Liver (tissue), 9 donors: ENCODE measurements around the gene ERC2. TPM values are rescaled to one million over a fixed set of nuclear protein-coding genes. Genes with fewer than 3 reads are reported as not detected.

Experiments used
- DNase-seq: peaks from one replicate; pipeline ENCODE4 v3.0.0-alpha.2; 2017; ENCODE audit warnings: low spot score
- H3K27ac ChIP-seq, 2 donors: one replicate each; pipeline ENCODE4 v1.7.0; 2013; ENCODE audit warnings: inconsistent platforms in 2 of 2, low read length in 2 of 2, control low read depth in 1 of 2, low read depth in 1 of 2, mild to moderate bottlenecking in 1 of 2
- H3K27me3 ChIP-seq, 4 donors: one replicate each; pipeline versions ENCODE4 v1.6.1 to v1.7.0; 2013; ENCODE audit warnings: low read length in 3 of 4, inconsistent platforms in 1 of 4, mild to moderate bottlenecking in 1 of 4, moderate library complexity in 1 of 4; ENCODE audit not compliant: control insufficient read depth in 4 of 4, insufficient read depth in 4 of 4
- H3K36me3 ChIP-seq, 4 donors: one replicate each; pipeline versions ENCODE4 v1.6.1 to v1.7.0; 2013; ENCODE audit warnings: low read length in 3 of 4, mild to moderate bottlenecking in 3 of 4, low read depth in 1 of 4, moderate library complexity in 1 of 4; ENCODE audit not compliant: control insufficient read depth in 4 of 4, insufficient read depth in 3 of 4
- H3K4me1 ChIP-seq, 4 donors: one replicate each; pipeline versions ENCODE4 v1.6.1 to v1.7.0; 2013; ENCODE audit warnings: low read length in 3 of 4, mild to moderate bottlenecking in 3 of 4, moderate library complexity in 1 of 4; ENCODE audit not compliant: control insufficient read depth in 4 of 4, insufficient read depth in 4 of 4
- H3K4me3 ChIP-seq, 3 donors: one replicate each; pipeline versions ENCODE4 v1.6.1 to v1.7.0; 2013; ENCODE audit warnings: low read length in 3 of 3, control low read depth in 1 of 3, low read depth in 1 of 3, mild to moderate bottlenecking in 1 of 3
- H3K9ac ChIP-seq, 2 donors: one replicate each; pipeline ENCODE4 v1.7.0; 2013; ENCODE audit warnings: low read length in 2 of 2, mild to moderate bottlenecking in 2 of 2, moderate library complexity in 2 of 2, control low read depth in 1 of 2, low read depth in 1 of 2
- H3K9me3 ChIP-seq, 4 donors: one replicate each; pipeline versions ENCODE4 v1.6.1 to v1.7.0; 2013; ENCODE audit warnings: low read length in 3 of 4; ENCODE audit not compliant: control insufficient read depth in 4 of 4
- ATF3 ChIP-seq: IDR thresholded peaks from 2 replicates; pipeline ENCODE4 v1.6.1; 2016; ENCODE audit warnings: antibody characterized with exemption
- CTCF ChIP-seq: fragments of 150-350 bp; IDR thresholded peaks from 2 replicates; pipeline ENCODE4 v1.5.1; 2017; ENCODE audit warnings: improper control_type of control experiment, low read depth, low read length; ENCODE audit not compliant: missing input control
- FOXA1 ChIP-seq: IDR thresholded peaks from 2 replicates; pipeline ENCODE4 v1.6.1; 2016; ENCODE audit warnings: antibody characterized with exemption
- FOXA2 ChIP-seq: IDR thresholded peaks from 2 replicates; pipeline ENCODE4 v1.6.1; 2016; ENCODE audit warnings: antibody characterized with exemption
- GABPA ChIP-seq, 2 donors: IDR thresholded peaks in 1 of 2; conservative IDR thresholded peaks in 1 of 2; 2 replicates each; pipeline ENCODE4 v1.6.1; 2016; ENCODE audit warnings: antibody characterized with exemption in 2 of 2, mild to moderate bottlenecking in 1 of 2, moderate library complexity in 1 of 2
- HNF4A ChIP-seq, 2 donors: conservative IDR thresholded peaks; 2 replicates each; pipeline ENCODE4 v1.6.1; 2016; ENCODE audit warnings: antibody characterized with exemption in 2 of 2, mild to moderate bottlenecking in 2 of 2
- HNF4G ChIP-seq: IDR thresholded peaks from 2 replicates; pipeline ENCODE4 v1.6.1; 2016; ENCODE audit warnings: antibody characterized with exemption
- MAX ChIP-seq: IDR thresholded peaks from 2 replicates; pipeline ENCODE4 v1.6.1; 2016; ENCODE audit warnings: antibody characterized with exemption
- NR2F2 ChIP-seq: IDR thresholded peaks from 2 replicates; pipeline ENCODE4 v1.6.1; 2016; ENCODE audit warnings: antibody characterized with exemption
- RAD21 ChIP-seq, 2 donors: IDR thresholded peaks; 2 replicates each; pipeline ENCODE4 v1.6.1; 2016; ENCODE audit warnings: antibody characterized with exemption in 2 of 2, mild to moderate bottlenecking in 2 of 2
- REST ChIP-seq: IDR thresholded peaks from 2 replicates; pipeline ENCODE4 v1.6.1; 2016; ENCODE audit warnings: antibody characterized with exemption, mild to moderate bottlenecking
- RXRA ChIP-seq, 2 donors: IDR thresholded peaks; 2 replicates each; pipeline ENCODE4 v1.6.1; 2017 to 2018; ENCODE audit warnings: antibody characterized with exemption in 2 of 2, mild to moderate bottlenecking in 1 of 2
- SP1 ChIP-seq: IDR thresholded peaks from 2 replicates; pipeline ENCODE4 v1.6.1; 2018; ENCODE audit warnings: antibody characterized with exemption, mild to moderate bottlenecking
- TAF1 ChIP-seq: conservative IDR thresholded peaks from 2 replicates; pipeline ENCODE4 v1.6.1; 2016; ENCODE audit warnings: antibody characterized with exemption, mild to moderate bottlenecking
- WGBS: extraction: QIAGEN DNeasy Blood & Tissue Kit; methylation state at CpG from one replicate; pipeline ENCODE4 v1.1.7; 2013; 5-methylcytosine and 5-hydroxymethylcytosine counted together
- polyA plus RNA-seq, 2 donors: library from polyadenylated mRNA; stranded (reverse) in 1 of 2; unstranded in 1 of 2; fragments of 200-250 nt in 1 of 2; fragments of >200 nt in 1 of 2; fragmentation: Nextera tagmentation in 1 of 2; extraction: Ambion mirVana in 1 of 2; gene quantifications; one replicate each; pipeline versions ENCODE4 v1.2.1 to v1.2.3, GENCODE V29; 2013 to 2015
- total RNA-seq, 2 donors: library from RNA; depleted of rRNA; stranded (reverse); fragments of >200 nt; gene quantifications; one replicate each; pipeline ENCODE4 v1.2.3, GENCODE V29; 2014
- donor health status: healthy.
- donor health status: healthy.
- donor health status: healthy.
- donor health status: healthy.
- donor health status: healthy.

The ERC2 gene
- total and polyA plus RNA-seq, 4 donors, result 0.14 to 0.25 TPM; not detected in 2

- Histone ChIP-seq H3K27me3 (no peaks in the 10 kb centered on the region), H3K36me3 (no peaks in the 10 kb centered on the region), H3K4me3 (no peak overlapping the region), H3K27ac (no peak overlapping the region), H3K9me3 (no peaks in the 10 kb centered on the region), H3K4me1 (no peaks in the 10 kb centered on the region), H3K9ac (no peak overlapping the region)
- 74% methylated on average over 3 of the region's 3 CpGs for WGBS
- DNase-seq, result no peak
- no peak for TF ChIP-seq ATF3
- no peak for TF ChIP-seq HNF4G
- no peak for TF ChIP-seq FOXA1
- TF ChIP-seq CTCF, result no peak
- TF ChIP-seq NR2F2, result no peak
- TF ChIP-seq RXRA (IDR thresholded peaks at IDR 0.05), result no peak
- TF ChIP-seq MAX, result no peak
- TF ChIP-seq HNF4A (conservative IDR thresholded peaks at IDR 0.05), result no peak
- no peak for TF ChIP-seq FOXA2
- no peak for TF ChIP-seq RAD21 (IDR thresholded peaks at IDR 0.05)
- TF ChIP-seq TAF1, result no peak
- TF ChIP-seq SP1, result no peak
Observed at GRCh38 chr3:55708242-55708641, 760.0 kb downstream of the ERC2 start.

- Histone ChIP-seq H3K9ac (no peak overlapping the region), H3K9me3 (no peaks in the 10 kb centered on the region), H3K4me3 (no peak overlapping the region), H3K27ac (no peak overlapping the region), H3K36me3 (no peaks in the 10 kb centered on the region), H3K27me3 (no peaks in the 10 kb centered on the region), H3K4me1 (no peaks in the 10 kb centered on the region)
- TF ChIP-seq CTCF (no peak), TAF1 (no peak), GABPA (IDR thresholded peaks at IDR 0.05 in 1 of 2, conservative IDR thresholded peaks at IDR 0.05 in 1 of 2) (no peak), HNF4A (conservative IDR thresholded peaks at IDR 0.05) (no peak), HNF4G (no peak), ATF3 (no peak), SP1 (no peak), MAX (no peak), REST (no peak), FOXA2 (no peak)
- WGBS, result 65% methylated on average over 1 of the region's 1 CpG
- DNase-seq, result no peak
Observed at GRCh38 chr3:55704521-55704920, 763.7 kb downstream of the ERC2 start.
